Measurements from ENCODE around the gene ZCCHC18.

Gene ZCCHC18

DNA sequence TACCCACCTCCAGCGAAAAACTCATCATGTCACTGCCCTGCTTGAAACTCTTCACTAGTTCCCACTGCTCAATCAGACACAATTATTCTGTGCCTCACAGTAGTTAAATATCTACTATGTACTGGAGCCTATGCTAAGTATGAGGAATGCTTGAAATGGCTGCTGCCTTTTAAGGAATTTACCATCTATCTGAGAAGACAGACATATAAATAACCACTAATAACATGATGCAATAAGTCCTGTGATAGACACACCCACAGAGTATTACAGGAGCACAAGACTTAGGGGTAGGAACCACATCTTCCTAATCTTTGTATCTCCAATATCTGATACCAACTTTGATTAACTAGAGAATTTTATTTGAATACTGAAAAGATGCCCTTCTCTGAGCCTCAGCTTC is 23.4 kb downstream of the ZCCHC18 start:
- Histone ChIP-seq H3K9me3 (ENCODE audit: control insufficient read depth, low read length) (no peaks in the 10 kb centered on the region), H3K27me3 (ENCODE audit: control insufficient read depth, insufficient read depth, low read length) (no peaks in the 10 kb centered on the region), H3K4me1 (no peaks in the 10 kb centered on the region), H3K36me3 (ENCODE audit: control insufficient read depth, insufficient read depth, low read length) (no peaks in the 10 kb centered on the region), H3K9ac (no peak overlapping the region), H3K4me3 (ENCODE audit: low read depth, low read length) (no peak overlapping the region), H3K4me2 (ENCODE audit: low read length) (no peak overlapping the region), H2AFZ (no peak overlapping the region), H3K79me2 (peaks cover 4% of the 10 kb centered on the region), H3K27ac (no peak overlapping the region)
- TF ChIP-seq, protein P1, sequence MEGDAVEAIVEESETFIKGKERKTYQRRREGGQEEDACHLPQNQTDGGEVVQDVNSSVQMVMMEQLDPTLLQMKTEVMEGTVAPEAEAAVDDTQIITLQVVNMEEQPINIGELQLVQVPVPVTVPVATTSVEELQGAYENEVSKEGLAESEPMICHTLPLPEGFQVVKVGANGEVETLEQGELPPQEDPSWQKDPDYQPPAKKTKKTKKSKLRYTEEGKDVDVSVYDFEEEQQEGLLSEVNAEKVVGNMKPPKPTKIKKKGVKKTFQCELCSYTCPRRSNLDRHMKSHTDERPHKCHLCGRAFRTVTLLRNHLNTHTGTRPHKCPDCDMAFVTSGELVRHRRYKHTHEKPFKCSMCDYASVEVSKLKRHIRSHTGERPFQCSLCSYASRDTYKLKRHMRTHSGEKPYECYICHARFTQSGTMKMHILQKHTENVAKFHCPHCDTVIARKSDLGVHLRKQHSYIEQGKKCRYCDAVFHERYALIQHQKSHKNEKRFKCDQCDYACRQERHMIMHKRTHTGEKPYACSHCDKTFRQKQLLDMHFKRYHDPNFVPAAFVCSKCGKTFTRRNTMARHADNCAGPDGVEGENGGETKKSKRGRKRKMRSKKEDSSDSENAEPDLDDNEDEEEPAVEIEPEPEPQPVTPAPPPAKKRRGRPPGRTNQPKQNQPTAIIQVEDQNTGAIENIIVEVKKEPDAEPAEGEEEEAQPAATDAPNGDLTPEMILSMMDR (IDR thresholded peaks at IDR 0.05) = no peak

DNA sequence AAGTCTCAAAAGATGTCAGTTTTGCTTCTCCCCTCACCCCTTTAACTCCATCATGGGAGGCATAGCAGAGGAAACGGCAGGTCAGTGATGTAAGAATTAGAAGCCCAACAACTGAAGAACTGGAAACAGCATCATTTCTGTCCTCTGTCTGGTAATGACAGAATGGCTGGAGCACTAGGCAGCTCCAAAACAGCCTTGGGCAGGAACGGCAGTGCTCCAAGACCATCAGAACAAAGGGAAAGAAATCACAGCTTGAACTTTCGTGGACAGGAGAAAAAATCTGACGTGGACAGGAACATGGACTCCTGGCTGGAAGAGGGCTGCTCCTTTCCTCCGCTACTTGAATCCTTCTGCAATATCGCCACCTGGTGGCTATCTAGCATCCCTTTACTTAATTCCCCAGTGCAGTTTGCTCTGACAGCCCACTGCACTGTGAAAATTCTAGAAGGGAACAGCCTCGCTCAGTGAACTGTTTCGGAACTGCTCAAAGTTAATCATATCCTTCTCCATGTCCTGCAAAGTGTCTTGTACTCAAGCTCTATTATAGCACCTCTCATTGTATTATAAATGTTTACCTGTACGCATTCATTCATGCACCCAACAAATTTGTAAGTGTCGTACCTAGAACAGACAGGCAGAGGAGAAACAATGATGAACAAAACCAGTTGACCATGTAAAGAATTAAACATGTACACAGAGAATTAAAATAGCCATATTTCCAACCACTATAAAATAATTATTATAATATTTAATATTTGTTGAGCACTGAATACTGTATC is 24.1 kb downstream of the ZCCHC18 start:
- no peaks in the 10 kb centered on the region for H3K9me3 ChIP-seq (ENCODE audit: control insufficient read depth, low read length)
- no peak overlapping the region for H3K9ac ChIP-seq
- H3K36me3 ChIP-seq (ENCODE audit: control insufficient read depth, insufficient read depth, low read length) = no peaks in the 10 kb centered on the region
- no peaks in the 10 kb centered on the region for H3K4me1 ChIP-seq
- no peak overlapping the region for H3K27ac ChIP-seq
- peak overlapping the region; percentile 22 for H3K4me3 ChIP-seq (ENCODE audit: low read depth, low read length)
- H3K27me3 ChIP-seq (ENCODE audit: control insufficient read depth, insufficient read depth, low read length) = no peaks in the 10 kb centered on the region
- TF ChIP-seq, protein P1 (IDR thresholded peaks at IDR 0.05) = peak; percentile 60
- H3K4me2 ChIP-seq (ENCODE audit: low read length) = peak overlapping the region; percentile 49
- H2AFZ ChIP-seq = peak overlapping the region; percentile 71
- peaks cover 4% of the 10 kb centered on the region for H3K79me2 ChIP-seq

DNA sequence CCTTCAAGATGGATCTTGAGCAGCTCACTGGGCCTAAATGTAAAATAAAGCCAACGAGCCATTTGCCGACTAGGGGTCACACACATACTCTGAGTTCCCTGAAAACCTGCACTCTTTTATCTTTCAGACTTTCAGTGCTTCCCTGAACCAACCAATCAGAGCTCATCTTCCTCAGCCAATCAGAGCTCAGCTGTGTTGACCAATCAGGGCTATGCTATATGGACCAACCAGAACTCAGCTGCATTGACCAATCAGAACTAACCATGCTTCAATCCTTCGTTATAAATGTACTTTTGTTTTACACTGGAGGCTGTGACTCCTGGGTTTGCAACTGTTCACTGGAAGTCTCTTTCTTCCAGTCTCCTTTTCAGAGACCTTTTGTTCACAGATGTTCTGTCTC is 25.2 kb downstream of the ZCCHC18 start:
- no peaks in the 10 kb centered on the region for H3K4me1 ChIP-seq
- no peak overlapping the region for H3K27ac ChIP-seq
- no peaks in the 10 kb centered on the region for H3K27me3 ChIP-seq (ENCODE audit: control insufficient read depth, insufficient read depth, low read length)
- no peak overlapping the region for H3K4me3 ChIP-seq (ENCODE audit: low read depth, low read length)
- TF ChIP-seq, protein P1 (IDR thresholded peaks at IDR 0.05) = no peak
- no peak overlapping the region for H3K4me2 ChIP-seq (ENCODE audit: low read length)
- H3K36me3 ChIP-seq (ENCODE audit: control insufficient read depth, insufficient read depth, low read length) = no peaks in the 10 kb centered on the region
- no peak overlapping the region for H3K9ac ChIP-seq
- H3K79me2 ChIP-seq = peaks cover 4% of the 10 kb centered on the region
- H2AFZ ChIP-seq = no peak overlapping the region
- no peaks in the 10 kb centered on the region for H3K9me3 ChIP-seq (ENCODE audit: control insufficient read depth, low read length)

DNA sequence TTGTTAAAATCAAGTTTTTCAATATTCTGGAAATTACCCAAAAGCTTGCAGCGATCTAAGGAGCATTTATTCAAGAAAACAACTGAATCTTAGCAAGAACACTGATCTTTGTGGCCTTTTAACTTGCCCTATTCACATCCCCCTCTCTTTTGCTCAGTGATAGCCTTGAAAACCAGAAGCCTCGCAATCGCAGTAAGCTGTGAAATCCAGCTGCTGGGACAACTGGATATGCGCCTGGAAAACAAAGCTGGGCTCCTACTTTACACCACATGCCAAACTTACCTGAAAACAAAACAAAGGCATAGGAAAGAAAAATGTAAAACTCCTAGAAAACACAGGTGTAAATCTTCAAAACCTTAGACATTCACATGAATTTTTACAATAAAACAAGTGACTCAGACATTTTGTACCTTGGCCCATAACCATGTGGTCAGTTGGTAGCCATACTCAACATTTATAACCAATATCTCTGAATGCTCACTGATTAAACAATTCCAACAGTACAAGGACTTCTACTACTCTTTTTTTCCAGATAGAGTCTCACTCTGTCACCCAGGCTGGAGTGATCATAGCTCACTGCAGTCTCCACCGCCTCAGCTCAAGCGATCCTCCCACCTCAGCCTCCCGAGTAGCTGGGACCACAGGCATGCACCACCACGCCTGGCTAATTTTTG is 28.9 kb downstream of the ZCCHC18 start:
- Histone ChIP-seq H3K4me2 (ENCODE audit: low read length) (no peak overlapping the region), H3K79me2 (no peaks in the 10 kb centered on the region), H3K27ac (no peak overlapping the region), H3K9me3 (ENCODE audit: control insufficient read depth, low read length) (no peaks in the 10 kb centered on the region), H3K9ac (no peak overlapping the region), H3K4me3 (ENCODE audit: low read depth, low read length) (no peak overlapping the region), H2AFZ (no peak overlapping the region), H3K27me3 (ENCODE audit: control insufficient read depth, insufficient read depth, low read length) (no peaks in the 10 kb centered on the region), H3K36me3 (ENCODE audit: control insufficient read depth, insufficient read depth, low read length) (no peaks in the 10 kb centered on the region), H3K4me1 (no peaks in the 10 kb centered on the region)
- TF ChIP-seq, protein P1 (IDR thresholded peaks at IDR 0.05) = no peak
